ENCODE measurements around the gene MAP3K20.

- TF ChIP-seq, protein P1, sequence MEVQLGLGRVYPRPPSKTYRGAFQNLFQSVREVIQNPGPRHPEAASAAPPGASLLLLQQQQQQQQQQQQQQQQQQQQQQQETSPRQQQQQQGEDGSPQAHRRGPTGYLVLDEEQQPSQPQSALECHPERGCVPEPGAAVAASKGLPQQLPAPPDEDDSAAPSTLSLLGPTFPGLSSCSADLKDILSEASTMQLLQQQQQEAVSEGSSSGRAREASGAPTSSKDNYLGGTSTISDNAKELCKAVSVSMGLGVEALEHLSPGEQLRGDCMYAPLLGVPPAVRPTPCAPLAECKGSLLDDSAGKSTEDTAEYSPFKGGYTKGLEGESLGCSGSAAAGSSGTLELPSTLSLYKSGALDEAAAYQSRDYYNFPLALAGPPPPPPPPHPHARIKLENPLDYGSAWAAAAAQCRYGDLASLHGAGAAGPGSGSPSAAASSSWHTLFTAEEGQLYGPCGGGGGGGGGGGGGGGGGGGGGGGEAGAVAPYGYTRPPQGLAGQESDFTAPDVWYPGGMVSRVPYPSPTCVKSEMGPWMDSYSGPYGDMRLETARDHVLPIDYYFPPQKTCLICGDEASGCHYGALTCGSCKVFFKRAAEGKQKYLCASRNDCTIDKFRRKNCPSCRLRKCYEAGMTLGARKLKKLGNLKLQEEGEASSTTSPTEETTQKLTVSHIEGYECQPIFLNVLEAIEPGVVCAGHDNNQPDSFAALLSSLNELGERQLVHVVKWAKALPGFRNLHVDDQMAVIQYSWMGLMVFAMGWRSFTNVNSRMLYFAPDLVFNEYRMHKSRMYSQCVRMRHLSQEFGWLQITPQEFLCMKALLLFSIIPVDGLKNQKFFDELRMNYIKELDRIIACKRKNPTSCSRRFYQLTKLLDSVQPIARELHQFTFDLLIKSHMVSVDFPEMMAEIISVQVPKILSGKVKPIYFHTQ (CRISPR knock-in tag; IDR thresholded peaks at IDR 0.05), result no peak
- TF ChIP-seq, protein P2, sequence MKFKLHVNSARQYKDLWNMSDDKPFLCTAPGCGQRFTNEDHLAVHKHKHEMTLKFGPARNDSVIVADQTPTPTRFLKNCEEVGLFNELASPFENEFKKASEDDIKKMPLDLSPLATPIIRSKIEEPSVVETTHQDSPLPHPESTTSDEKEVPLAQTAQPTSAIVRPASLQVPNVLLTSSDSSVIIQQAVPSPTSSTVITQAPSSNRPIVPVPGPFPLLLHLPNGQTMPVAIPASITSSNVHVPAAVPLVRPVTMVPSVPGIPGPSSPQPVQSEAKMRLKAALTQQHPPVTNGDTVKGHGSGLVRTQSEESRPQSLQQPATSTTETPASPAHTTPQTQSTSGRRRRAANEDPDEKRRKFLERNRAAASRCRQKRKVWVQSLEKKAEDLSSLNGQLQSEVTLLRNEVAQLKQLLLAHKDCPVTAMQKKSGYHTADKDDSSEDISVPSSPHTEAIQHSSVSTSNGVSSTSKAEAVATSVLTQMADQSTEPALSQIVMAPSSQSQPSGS (CRISPR knock-in tag; IDR thresholded peaks at IDR 0.05; ENCODE audit: borderline replicate concordance, low read depth), result no peak
- TF ChIP-seq CTCF (IDR thresholded peaks at IDR 0.05) (no peak), NR3C1 (CRISPR knock-in tag; conservative IDR thresholded peaks at IDR 0.05; ENCODE audit: low read depth) (no peak), ZNF138 (CRISPR knock-in tag; conservative IDR thresholded peaks at IDR 0.05) (no peak)
- TF ChIP-seq, protein P3, sequence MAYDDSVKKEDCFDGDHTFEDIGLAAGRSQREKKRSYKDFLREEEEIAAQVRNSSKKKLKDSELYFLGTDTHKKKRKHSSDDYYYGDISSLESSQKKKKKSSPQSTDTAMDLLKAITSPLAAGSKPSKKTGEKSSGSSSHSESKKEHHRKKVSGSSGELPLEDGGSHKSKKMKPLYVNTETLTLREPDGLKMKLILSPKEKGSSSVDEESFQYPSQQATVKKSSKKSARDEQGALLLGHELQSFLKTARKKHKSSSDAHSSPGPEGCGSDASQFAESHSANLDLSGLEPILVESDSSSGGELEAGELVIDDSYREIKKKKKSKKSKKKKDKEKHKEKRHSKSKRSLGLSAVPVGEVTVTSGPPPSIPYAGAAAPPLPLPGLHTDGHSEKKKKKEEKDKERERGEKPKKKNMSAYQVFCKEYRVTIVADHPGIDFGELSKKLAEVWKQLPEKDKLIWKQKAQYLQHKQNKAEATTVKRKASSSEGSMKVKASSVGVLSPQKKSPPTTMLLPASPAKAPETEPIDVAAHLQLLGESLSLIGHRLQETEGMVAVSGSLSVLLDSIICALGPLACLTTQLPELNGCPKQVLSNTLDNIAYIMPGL (CRISPR knock-in tag; IDR thresholded peaks at IDR 0.05), result no peak
Observed at GRCh38 chr2:173053043-173053699, 22.5 kb upstream of the MAP3K20 start.

Measured in WTC11 (cell line).